GM18517 (cell line): ENCODE data around the gene FAM169A.
"Not testable (repeated sequence)": the region's sequence is repeated elsewhere in the genome, so short reads cannot be mapped to it uniquely, and the experiment has no call there.

Experiments
- ATAC-seq: cut with Tn5 transposase; IDR thresholded peaks from one replicate; pipeline ENCODE4 v1.9.1; 2021; ENCODE audit warnings: mild to moderate bottlenecking, moderate library complexity; ENCODE audit not compliant: unreplicated experiment

The FAM169A gene

DNA sequence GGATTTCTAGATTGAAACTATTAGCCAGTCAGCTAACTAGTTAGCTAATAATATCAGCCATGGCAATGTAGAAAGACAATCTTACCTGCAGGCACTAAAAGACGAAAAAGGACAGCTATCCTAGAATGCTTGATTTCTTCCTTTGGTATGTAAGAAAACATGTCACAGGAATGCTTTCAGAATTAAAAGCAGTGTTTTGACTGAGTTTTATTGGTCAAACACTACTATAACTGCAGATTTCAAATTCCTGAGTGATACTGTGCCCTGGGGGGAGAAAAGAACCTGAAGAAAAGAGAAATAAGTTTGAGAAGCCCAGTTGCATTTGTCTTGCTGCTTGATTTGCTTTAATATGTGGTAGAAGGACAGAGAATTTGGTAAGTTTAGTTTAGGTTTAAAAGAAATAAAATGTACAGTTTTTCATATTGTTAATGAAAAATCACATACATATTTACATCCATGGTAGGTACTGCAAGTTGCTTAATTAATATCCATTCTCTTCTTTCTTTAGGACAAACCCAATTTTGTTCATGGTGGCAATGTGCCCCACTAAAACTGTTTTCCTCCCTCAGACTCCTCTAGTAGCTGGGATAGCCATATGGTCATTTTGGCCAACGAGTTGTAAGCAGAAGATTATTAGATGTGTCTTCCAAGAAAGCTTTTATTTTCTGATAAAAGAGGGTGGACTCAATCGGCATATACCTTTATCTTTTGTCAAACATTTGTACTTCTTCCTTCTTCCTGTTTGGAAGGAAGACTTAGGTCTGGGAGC lies 4.3 kb upstream of the FAM169A start:
- ATAC-seq = no peak

DNA sequence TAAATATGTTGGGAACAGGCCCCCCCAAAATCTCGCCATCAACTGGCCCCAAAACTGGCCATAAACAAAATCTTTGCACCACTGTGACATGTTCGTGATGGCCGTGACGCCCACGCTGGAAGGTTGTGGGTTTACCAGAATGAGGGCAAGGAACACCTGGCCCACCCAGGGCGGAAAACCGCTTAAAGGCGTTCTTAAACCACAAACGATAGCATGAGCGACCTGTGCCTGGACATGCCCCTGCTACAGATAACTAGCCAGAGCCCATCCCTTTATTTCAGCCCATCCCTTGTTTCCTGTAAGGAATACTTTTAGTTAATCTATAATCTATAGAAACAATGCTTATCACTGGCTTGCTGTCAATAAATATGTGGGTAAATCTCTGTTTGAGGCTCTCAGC lies 3.2 kb upstream of the FAM169A start:
- not testable (repeated sequence) for ATAC-seq

DNA sequence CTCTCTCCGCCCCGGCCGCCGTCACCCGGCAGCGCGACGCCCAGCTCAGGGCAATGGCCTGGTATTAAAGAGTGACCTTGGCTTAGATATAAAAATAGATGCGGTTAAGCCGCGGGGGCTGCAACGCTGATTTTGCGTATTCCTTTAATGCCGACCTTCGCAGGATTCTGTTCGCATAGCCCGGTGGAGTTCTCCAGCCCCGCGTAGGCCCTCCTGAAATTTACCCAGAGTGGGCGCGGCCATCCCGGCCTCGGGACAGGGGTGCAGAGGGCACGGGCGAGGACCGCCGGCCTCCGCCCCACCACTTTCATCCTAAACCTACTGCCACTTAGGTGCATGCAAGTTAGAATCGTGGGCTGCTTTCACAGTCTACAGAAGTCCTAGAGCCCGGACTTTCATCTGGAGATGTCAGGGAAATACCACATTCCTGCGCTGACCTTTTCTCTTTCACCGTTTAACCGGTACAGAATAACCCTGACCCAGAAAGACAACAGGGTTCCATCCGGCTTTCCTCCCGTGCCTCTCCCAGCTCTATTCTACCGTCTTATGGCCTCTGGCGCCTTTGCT lies 492 bp upstream of the FAM169A start:
- no peak for ATAC-seq

DNA sequence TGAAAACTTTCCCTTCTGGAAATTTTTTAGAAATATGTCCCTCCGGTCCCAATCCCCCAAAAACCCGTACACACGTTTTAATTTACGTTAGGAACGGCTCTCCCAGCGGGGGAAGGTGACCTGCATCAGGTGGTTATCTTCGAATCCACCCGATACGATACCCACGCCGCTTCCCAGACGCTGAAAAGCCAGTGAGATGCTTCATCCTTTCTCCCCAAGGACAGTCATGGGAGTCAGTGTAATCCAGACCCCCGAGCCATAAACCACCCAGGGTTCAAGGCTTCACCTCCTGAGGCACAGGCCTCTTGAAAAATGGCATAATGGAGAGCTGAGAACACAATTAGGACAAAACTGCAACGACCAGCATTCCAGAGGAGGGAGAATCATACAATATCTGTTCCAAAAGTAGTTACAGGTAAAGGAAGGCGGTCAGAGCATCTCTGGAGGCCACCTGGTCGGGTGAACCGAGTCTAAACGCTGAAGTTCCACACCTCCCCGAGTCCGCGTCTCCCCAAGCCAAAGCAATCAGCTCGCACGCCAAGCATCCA lies 857 bp downstream of the FAM169A start:
- ATAC-seq = no peak

DNA sequence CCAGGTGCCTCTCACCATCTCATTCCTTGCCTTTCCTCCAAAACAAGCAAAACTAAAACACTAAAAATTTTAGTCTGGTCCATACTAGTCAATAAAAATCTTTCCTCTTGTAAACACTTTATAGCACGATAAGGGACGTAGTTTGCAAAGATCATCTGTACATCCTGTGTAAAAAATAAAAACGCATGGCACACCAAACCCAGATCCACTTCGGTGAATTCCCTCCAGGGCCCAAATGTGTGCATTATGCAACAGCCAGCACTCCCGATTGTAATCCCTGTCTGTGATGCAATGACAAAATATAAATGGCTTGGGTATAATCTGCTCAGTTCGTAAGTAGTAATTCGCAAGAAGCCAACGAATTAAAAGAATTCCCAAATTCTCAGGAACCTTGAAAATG lies 1.4 kb downstream of the FAM169A start:
- no peak for ATAC-seq

DNA sequence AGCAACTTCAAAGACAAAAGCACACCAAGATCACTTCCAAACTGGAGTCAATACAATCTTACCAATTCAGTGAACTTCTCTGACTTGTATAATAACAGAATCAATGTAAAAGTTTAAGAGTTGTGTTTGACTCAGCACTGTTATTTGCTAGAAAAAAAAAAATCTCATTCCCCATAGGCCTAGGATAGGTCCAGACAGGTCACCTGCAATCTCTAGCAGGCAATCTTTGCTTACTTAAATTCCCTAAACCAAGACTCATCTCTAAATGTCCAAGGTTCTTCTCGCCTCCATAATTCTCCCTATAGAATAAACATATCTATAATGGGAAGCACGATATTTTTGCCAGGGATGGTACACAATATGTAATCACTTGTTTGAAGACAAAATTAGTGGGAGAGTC lies 2.5 kb downstream of the FAM169A start:
- no peak for ATAC-seq

DNA sequence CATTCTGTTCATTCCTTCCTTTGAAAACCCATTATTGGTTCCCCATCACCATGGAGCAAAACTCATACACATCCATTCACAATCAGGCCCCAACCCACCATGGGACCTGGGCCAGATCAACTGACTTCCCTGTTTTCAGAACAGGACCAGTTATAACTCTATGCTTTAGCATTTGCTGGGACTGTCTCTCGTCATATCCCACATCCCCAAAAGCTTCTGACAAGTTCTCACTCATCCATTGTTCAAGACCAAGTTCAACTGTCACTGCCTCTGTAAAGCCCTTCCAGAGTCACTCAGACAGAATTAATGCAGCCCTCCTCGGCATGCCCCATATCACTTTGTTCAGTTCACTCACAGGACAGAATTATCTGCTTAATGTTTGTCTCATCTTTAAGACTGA lies 4.0 kb downstream of the FAM169A start:
- no peak for ATAC-seq

DNA sequence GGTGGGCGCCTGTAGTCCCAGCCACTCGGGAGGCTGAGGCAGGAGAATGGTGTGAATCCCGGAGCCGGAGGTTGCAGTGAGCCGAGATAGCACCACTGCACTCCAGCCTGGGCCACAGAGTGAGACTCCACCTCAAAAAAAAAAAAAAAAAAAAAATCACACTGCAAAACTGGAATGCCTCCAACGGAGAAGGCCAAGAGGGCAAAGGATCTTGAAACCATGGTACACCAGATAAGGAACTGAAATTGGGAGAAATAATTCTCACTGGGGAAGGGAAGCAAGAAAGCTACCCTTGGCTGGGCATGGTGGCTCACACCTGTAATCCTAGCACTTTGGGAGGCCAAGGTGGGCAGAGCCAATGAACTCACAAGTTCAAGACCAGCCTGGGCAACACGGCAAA lies 9.2 kb downstream of the FAM169A start:
- not testable (repeated sequence) for ATAC-seq

DNA sequence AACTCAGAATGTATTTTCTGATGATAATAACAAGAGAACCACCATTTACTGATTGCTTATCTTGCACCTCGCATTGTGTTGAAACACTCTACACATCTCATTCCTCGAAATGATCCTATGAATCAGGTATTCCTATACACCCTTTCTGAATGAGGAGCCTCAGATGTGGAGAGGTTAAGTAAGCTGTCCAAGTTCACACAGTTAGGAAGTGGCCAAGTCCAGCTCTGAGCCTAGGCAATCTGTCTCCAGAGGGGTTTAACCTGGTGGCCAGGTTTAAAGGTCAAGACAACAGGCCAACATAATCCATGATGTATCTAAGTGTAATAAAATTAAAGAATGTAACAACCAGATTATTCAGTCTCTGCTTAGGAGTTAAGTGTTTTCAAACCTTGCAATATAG lies 12.9 kb downstream of the FAM169A start:
- ATAC-seq = no peak

DNA sequence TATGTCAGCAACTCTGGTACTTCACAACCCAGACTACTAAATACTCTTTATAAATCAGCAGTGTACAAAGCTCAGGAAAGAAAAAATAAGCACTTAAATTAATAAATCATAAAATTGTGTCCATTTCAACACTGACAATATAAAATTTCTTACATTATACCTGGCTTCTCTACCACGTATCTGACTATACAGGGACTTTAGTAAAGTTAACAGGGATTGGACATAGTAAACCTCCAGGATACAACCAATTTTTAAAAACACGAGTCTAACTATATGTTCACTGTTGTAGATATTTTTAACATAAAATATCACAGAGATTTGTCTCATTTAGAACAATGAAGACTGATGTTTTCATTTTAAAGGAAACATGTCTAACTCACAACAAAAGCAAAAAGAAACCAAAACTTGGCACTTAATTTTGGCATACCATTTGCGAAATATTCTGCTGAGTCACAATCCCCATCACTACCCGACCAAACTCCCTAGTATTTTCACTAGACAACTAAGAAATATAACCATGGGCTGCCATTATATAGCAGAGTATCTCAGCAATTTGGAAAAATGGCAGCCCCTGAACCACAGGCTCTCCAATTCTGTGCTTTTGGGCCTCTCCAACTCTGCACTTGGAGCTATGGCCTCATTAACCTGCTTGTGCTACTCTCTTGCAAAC lies 14.4 kb downstream of the FAM169A start:
- ATAC-seq = no peak

DNA sequence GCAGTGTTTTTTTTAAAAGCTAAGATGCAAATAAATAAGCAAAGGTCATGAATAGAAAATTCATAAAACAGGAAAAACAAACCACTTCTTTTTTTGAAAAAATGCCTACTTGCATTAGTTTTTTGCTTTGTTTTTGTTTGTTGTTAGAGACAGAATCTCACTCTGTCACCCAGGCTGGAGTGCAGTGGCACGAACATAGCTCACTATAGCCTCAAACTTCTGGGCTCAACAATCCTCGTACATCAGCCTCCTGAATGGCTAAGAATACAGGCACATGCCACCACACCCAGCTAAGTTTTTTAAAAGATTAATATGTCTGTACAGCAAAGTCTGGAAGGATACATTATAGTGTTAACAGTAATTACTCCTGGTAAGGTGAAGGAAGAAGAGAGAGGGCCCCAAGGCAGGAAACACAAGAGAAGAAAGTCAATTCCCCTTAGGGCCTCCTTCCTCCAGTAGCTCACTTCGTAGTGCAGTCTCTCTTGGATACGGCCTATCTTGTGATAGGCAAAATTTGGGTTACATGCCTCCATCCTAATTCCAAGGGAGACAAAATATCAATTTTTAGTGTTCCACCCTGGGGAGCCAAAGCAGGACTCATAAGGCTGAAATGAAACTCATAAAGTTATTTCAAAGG lies 15.3 kb downstream of the FAM169A start:
- ATAC-seq = no peak

DNA sequence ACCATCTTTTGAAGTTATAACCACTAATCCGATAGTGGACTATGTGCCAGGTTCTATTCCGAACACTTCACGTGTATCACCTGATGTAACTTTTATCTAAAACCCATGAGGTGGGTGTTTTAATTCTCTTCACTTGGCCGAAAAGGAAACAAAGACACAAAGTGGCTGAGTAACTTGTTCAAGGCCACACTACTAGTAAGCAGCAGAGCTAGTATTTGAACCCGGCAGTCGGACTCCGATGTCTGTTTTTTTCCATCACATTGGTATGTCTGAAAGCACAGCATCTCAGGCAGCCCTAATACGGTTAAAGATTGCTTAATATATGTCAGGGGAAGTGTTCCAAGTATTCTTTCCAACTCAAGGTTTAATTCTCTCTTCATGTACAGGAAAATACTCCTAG lies 16.2 kb downstream of the FAM169A start:
- ATAC-seq = no peak

DNA sequence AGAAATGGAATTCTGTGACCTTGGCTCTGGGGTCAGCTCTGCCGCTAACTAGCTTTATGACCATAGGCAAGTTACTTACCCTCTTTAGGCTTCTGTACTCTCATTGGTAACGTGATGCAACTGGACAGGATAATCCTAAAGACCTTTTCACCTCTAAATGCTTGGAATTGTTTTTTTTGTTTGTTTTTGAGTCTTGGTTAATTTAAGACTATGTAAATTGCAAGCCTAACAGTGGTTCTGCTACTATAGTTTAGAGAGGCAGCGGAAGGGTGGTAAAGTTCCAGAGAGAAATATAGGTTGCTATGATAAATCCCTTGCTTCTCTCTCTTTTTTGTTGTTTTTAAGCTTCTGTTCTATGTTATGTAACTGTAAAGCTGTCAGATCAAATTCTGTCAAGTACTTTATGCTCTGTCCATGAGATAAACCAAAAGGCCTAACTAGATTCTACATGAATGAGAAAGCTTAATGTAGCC lies 17.6 kb downstream of the FAM169A start:
- ATAC-seq = no peak

DNA sequence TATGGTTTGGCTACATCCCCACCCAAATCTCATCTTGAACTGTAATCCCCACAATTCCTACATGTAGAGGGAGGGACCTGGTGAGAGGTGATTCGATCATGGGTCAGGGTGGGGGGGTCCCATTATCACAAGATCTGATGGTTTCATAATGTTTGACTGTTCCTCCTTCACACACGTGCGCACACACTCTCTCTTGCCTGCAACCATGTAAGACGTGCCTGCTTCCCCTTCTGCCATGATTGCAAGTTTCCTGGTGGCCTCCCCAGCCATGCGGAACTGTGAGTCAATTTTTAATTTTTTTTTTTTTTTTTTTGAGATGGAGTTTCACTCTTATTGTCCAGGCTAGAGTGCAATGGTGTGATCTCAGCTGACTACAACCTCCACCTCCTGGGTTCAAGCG lies 27.0 kb downstream of the FAM169A start:
- no peak for ATAC-seq

DNA sequence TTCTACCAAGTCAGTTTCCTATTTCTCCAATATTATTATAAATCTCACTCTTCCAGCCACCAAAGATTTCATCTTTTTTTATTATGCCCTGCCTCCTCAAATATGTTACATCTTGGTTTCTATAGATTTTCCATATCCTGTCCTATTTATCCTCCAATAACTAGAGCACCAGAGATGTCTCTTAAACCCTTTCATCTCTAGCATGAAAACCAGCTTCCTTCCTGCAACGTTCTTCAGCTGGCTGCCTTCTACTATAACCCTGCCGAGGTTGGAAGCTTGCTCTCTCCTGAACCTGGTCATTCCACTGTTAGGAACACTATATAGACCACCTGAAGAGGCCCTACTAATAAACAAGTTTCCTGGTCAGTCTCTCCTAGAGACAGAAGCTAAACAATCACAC lies 27.9 kb downstream of the FAM169A start:
- no peak for ATAC-seq

DNA sequence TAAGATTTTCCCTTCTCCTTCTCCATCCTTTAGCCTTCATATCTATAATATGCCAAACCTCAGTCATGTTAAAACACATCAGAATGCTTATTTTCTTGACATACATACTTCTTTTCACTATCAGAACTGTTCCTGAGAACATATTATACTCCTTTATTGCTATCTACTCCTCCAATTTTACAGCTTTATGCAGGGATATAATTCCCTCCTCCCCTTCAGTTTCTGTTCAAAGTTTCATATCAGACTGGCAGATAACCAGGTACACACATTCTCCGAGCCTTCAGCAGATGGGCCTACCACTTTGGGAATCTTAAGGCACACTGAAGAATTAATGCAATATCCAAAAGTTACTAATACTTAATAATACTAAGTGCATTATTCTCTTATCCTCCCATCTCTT lies 29.1 kb downstream of the FAM169A start:
- ATAC-seq = no peak

DNA sequence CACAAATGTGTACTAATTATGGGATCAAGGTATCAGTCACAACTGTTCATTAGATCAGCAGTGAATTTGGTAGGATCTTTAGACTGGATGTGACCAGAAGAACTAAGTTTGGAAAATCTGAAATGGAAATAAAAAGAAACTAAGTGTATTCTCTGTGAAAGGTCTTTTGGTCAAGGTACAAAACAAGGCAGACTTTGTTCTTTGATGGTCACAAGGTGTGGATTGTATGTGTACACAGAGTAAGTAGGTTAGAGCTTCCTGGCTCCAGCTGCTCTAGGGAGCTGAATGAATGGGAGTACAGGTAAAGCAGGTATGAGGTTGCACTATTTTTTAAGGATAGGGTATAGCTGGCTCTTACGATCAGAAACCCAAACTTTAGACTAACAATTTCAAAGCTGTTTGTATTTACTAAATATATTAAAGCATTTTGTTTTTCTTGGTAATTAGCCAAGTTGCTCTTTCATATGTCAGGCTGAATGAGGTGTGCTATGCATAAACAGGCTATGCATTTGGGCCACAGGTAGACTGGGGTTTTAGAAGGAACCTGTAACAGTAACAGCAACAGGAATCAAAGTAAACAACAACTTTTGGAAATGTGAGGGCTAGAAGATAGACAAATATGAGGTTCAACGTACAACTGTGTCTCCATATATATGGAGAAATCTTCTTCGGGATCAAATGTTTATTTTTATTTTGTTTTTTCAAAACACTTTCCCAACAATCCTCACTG lies 32.5 kb downstream of the FAM169A start:
- no peak for ATAC-seq

DNA sequence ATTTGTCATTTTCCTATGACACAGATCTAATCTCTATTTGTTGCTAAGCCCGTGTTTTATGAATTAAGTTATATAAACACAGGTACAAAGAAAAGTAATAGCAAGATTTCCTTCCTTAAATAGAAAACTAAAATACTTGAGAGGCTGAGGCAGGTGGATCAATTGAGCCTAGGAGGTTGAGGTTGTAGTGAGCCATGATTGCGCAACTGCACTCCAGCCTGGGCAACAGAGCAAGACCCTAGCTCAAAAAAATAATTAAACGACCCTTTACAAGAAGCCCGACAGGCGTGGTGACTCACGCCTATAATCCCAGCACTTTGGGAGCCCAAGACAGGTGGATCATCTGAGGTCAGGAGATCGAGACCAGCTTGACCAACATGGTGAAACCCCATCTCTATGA lies 36.8 kb downstream of the FAM169A start:
- ATAC-seq = no peak

DNA sequence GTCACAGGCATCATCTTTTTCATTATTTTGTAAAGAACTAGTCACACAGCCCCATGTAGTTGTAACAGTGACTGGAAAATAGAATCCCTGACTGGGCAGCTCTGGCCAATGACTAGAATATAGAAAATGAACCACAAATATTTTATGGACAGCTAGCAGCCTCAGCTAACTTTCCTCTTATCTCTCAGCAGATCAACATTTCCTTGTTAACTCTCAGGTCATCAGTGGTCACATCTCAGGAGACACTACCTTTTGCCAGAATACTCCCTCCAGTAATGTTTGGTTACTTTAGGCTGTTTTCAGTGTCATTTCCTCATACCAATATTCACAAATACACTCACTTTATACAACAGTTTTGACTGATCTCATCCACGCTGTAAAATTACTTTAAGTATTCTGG lies 43.9 kb downstream of the FAM169A start:
- no peak for ATAC-seq

DNA sequence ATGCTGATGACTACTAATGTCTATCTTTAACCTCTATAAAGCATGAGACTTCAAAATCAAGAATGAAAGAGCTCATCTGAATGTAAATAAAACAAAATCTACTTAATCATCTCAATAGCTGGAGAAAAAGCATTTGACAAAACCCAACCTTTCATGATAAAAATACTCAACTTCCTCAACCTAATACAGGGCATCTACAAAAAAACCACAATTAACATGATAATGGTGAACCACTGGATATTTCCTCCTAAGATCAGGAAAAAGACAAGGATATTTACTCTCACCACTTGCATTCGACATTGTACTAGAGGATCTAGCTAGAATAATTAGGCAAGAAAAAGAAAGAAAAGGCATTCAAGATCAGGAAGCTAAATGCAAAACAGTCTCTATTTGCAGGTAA lies 49.3 kb downstream of the FAM169A start:
- no peak for ATAC-seq

DNA sequence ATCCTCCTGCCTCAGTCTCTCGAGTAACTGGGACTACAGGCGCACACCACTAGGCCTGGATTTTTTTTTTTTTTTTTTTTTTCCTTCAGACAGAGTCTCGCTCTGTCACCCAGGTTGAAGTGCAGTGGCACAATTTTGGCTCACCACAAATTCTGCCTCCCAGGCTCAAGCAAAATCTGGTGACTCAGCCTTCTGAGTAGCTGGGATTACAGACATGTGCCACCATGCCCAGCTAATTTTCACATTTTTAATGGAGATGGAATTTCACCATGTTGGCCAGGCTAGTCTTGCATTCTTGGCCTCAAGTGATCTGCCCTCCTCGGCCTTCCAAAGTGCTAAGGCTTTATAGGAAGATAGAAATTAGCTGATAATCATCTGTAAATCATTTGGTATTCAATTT lies 55.3 kb downstream of the FAM169A start:
- no peak for ATAC-seq
